Measurements from ENCODE around the gene BARX1.

DNA sequence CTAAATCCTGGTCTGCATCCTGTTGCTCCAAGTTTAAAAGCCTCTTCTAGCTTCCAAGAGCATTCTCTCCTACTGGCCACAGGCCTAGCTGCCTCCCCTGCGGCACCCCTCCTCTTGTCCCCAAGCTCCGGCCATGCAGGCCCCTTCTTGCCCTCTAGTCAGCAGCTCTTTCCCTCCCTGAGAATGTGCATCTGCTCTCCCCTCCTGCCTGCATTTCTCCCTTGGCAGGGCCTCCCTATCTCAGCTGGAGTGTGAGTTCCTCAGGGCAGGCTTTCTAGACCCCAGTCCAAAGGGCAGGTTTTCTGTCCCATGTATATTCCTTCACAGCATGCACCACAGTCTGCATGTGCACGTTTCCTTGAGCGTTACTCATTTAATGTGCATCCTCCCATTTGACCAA, 24.6 kb upstream of the BARX1 start:
- TF ChIP-seq NRF1 (conservative IDR thresholded peaks at IDR 0.05; ENCODE audit: low read depth, low read length) (no peak), FOXM1 (IDR thresholded peaks at IDR 0.05; ENCODE audit: low read depth, low read length) (no peak), SUZ12 (IDR thresholded peaks at IDR 0.05; ENCODE audit: unreplicated experiment) (no peak), RB1 (IDR thresholded peaks at IDR 0.05; ENCODE audit: borderline replicate concordance) (no peak)
